B cell (primary cell): Measurements from ENCODE around the gene P4HA1. TPM values are rescaled to one million over a fixed set of nuclear protein-coding genes. Genes with fewer than 3 reads are reported as not detected.

Experiments
- ATAC-seq: fragments of 200-7000 bp; cut with Tn5 transposase; one replicate; pipeline ENCODE4 v1.10.0; 2021; ENCODE audit warnings: low read depth, mild to moderate bottlenecking, moderate number of reproducible peaks, moderate library complexity
- CTCF ChIA-PET: fragments of 350-600 bp; sonication (Branson Sonifier 250); formaldehyde crosslinking; loops from one replicate; lab custom pipeline; 2021; ENCODE audit warnings: antibody characterized with exemption, inconsistent platforms; lab: Charles Lee
- POLR2A ChIA-PET: fragments of 350-600 bp; sonication (Branson Sonifier 250); formaldehyde crosslinking; loops from one replicate; lab custom pipeline; 2021; ENCODE audit warnings: antibody characterized with exemption; lab: Charles Lee
- DNase-seq: peaks from one replicate; pipeline ENCODE4 v3.0.0; 2013
- H2AFZ ChIP-seq: 2 replicates; pipeline ENCODE4 v1.6.1; 2012; ENCODE audit warnings: mild to moderate bottlenecking, low read depth, low read length; ENCODE audit not compliant: insufficient read depth, poor library complexity, severe bottlenecking
- H3K27ac ChIP-seq, 2 donors: 1 replicate in 1 of 2; 2 replicates in 1 of 2; pipeline ENCODE4 v1.5.1; 2012 to 2013; ENCODE audit warnings: low read length in 2 of 2, mild to moderate bottlenecking in 2 of 2, moderate library complexity in 1 of 2
- H3K27me3 ChIP-seq, 4 experiments: fragments of 200-600 bp in 1 of 4; sonication (generic) in 1 of 4; replicated peaks in 1 of 4; 1 replicate in 2 of 4; 2 replicates in 2 of 4; pipeline versions ENCODE4 v1.6.1 to v1.7.0; 2013 to 2016; ENCODE audit warnings: low read length in 3 of 4, mild to moderate bottlenecking in 2 of 4, mixed read lengths in 1 of 4, moderate library complexity in 1 of 4; ENCODE audit not compliant: insufficient read depth in 4 of 4, control insufficient read depth in 3 of 4; ENCODE audit errors: control extremely low read depth in 1 of 4
- H3K36me3 ChIP-seq, 2 experiments: replicated peaks in 1 of 2; 1 replicate in 1 of 2; 2 replicates in 1 of 2; pipeline versions ENCODE4 v1.6.1 to v1.7.1; 2013; ENCODE audit warnings: low read length in 1 of 2; ENCODE audit not compliant: insufficient read depth in 2 of 2, control insufficient read depth in 1 of 2; ENCODE audit errors: control extremely low read depth in 1 of 2, extremely low read depth in 1 of 2
- H3K4me1 ChIP-seq, 2 donors: fragments of 200-600 bp in 1 of 2; sonication (generic) in 1 of 2; 1 replicate in 1 of 2; 2 replicates in 1 of 2; pipeline versions ENCODE4 v1.5.1 to v1.6.1; 2013 to 2017; ENCODE audit warnings: low read length in 2 of 2; ENCODE audit not compliant: control insufficient read depth in 2 of 2, insufficient read depth in 2 of 2
- H3K4me2 ChIP-seq: replicated peaks from 2 replicates; pipeline ENCODE3; 2012; ENCODE audit warnings: mild to moderate bottlenecking, low read depth, low read length; ENCODE audit not compliant: poor library complexity, severe bottlenecking
- H3K4me3 ChIP-seq, 5 experiments: fragments of 200-600 bp in 1 of 5; sonication (generic) in 1 of 5; 1 replicate in 3 of 5; 2 replicates in 2 of 5; pipeline versions ENCODE4 v1.5.1 to v1.7.0; 2011 to 2016; ENCODE audit warnings: low read length in 4 of 5, mild to moderate bottlenecking in 4 of 5, low read depth in 2 of 5, control low read depth in 1 of 5, moderate library complexity in 1 of 5; ENCODE audit not compliant: insufficient read depth in 1 of 5; ENCODE audit errors: control extremely low read depth in 1 of 5, extremely low read depth in 1 of 5
- H3K79me2 ChIP-seq: fragments of 200-600 bp; sonication (generic); one replicate; pipeline ENCODE4 v1.6.0; 2016; ENCODE audit warnings: low read length; ENCODE audit not compliant: control insufficient read depth, insufficient read depth
- H3K9ac ChIP-seq: fragments of 200-600 bp; sonication (generic); 2 replicates; pipeline ENCODE4 v1.6.1; 2017; ENCODE audit warnings: mild to moderate bottlenecking, low read length, moderate library complexity
- H3K9me3 ChIP-seq, 3 donors: one replicate each; pipeline versions ENCODE4 v1.6.1 to v1.7.1; 2013; ENCODE audit warnings: low read length in 2 of 3; ENCODE audit not compliant: control insufficient read depth in 2 of 3, insufficient read depth in 1 of 3; ENCODE audit errors: control extremely low read depth in 1 of 3
- H4K20me1 ChIP-seq: 2 replicates; pipeline ENCODE4 v1.6.0; 2012; ENCODE audit warnings: mild to moderate bottlenecking, low read length; ENCODE audit not compliant: insufficient read depth, control insufficient read depth, poor library complexity, severe bottlenecking
- H3K27ac Mint-ChIP-seq: one replicate; pipeline ENCODE4 v1.8.0; 2021; ENCODE audit warnings: mixed read lengths
- H3K27me3 Mint-ChIP-seq: one replicate; pipeline ENCODE4 v1.8.0; 2021; ENCODE audit warnings: mixed read lengths
- H3K4me1 Mint-ChIP-seq: one replicate; pipeline ENCODE4 v1.8.0; 2021; ENCODE audit warnings: mixed read lengths
- H3K4me3 Mint-ChIP-seq: one replicate; pipeline ENCODE4 v1.8.0; 2021; ENCODE audit warnings: mixed read lengths
- H3K9me3 Mint-ChIP-seq: one replicate; pipeline ENCODE4 v1.8.0; 2022; ENCODE audit warnings: mixed read lengths; ENCODE audit not compliant: insufficient read depth
- EZH2 ChIP-seq: IDR thresholded peaks from 2 replicates; pipeline ENCODE4 v1.6.1; 2012; ENCODE audit warnings: borderline replicate concordance, low read depth, mild to moderate bottlenecking, moderate library complexity, low read length; ENCODE audit not compliant: insufficient read depth, poor library complexity, severe bottlenecking
- WGBS: methylation state at CpG from one replicate; pipeline ENCODE4 v1.1.5; 2013; ENCODE audit warnings: missing lambda C conversion rate; ENCODE audit not compliant: insufficient coverage; 5-methylcytosine and 5-hydroxymethylcytosine counted together
- intact Hi-C: fragments of 100-400 bp; cut with micrococcal nuclease; formaldehyde crosslinking; loops from one replicate; pipeline ENCODE4 v1.10.0; 2022
- polyA plus RNA-seq: library from polyadenylated mRNA; depleted of rRNA; stranded (reverse); fragments of >200 nt; gene quantifications from 2 replicates; pipeline ENCODE4 v1.2.3, GENCODE V29; 2012
- total RNA-seq, 2 donors: library from RNA; stranded (reverse); fragments of 120-200 nt in 1 of 2; gene quantifications; 1 replicate in 1 of 2; 2 replicates in 1 of 2; pipeline versions ENCODE4 v1.2.3 to v1.2.4, GENCODE V29; 2013 to 2022
- TF ChIP-seq, protein P1 (sequence below): fragments of 200-600 bp; IDR thresholded peaks from one replicate; pipeline ENCODE4 v1.8.0; 2022; ENCODE audit warnings: antibody characterized with exemption, mild to moderate bottlenecking

P4HA1 gene
- total and polyA plus RNA-seq, 2 donors (not counting 1 experiment from before 2014, with no cell fraction given): 12.8 to 19.0 TPM

- TF ChIP-seq, protein P1, sequence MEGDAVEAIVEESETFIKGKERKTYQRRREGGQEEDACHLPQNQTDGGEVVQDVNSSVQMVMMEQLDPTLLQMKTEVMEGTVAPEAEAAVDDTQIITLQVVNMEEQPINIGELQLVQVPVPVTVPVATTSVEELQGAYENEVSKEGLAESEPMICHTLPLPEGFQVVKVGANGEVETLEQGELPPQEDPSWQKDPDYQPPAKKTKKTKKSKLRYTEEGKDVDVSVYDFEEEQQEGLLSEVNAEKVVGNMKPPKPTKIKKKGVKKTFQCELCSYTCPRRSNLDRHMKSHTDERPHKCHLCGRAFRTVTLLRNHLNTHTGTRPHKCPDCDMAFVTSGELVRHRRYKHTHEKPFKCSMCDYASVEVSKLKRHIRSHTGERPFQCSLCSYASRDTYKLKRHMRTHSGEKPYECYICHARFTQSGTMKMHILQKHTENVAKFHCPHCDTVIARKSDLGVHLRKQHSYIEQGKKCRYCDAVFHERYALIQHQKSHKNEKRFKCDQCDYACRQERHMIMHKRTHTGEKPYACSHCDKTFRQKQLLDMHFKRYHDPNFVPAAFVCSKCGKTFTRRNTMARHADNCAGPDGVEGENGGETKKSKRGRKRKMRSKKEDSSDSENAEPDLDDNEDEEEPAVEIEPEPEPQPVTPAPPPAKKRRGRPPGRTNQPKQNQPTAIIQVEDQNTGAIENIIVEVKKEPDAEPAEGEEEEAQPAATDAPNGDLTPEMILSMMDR: no peak
- TF ChIP-seq EZH2: no peak
- Histone ChIP-seq H3K4me2 (no peak overlapping the region), H3K4me1 (no peaks in the 10 kb centered on the region), H3K9ac (no peak overlapping the region), H3K4me3 (no peak overlapping the region), H3K27ac (no peak overlapping the region), H4K20me1 (no peaks in the 10 kb centered on the region), H3K36me3 (peaks cover 3 to 9% of the 10 kb centered on the region in 2 experiments), H3K9me3 (no peaks in the 10 kb centered on the region), H2AFZ (no peak overlapping the region), H3K27me3 (no peaks in the 10 kb centered on the region), H3K79me2 (no peaks in the 10 kb centered on the region)
- Mint-ChIP-seq H3K4me1 (peaks cover 5% of the 10 kb centered on the region), H3K27me3 (no peaks in the 10 kb centered on the region), H3K4me3 (no peak overlapping the region), H3K9me3 (no peaks in the 10 kb centered on the region), H3K27ac (no peak overlapping the region)
- CTCF ChIA-PET: no interaction called here
- no CpG with 5 or more reads among the region's 1 CpG for WGBS
- intact Hi-C loops: no loop called here
- POLR2A ChIA-PET: no interaction called here
- DNase-seq: no peak
- no peak for ATAC-seq
Measured at GRCh38 chr10:73119457-73119856, 22.8 kb upstream of the P4HA1 start.

DNA sequence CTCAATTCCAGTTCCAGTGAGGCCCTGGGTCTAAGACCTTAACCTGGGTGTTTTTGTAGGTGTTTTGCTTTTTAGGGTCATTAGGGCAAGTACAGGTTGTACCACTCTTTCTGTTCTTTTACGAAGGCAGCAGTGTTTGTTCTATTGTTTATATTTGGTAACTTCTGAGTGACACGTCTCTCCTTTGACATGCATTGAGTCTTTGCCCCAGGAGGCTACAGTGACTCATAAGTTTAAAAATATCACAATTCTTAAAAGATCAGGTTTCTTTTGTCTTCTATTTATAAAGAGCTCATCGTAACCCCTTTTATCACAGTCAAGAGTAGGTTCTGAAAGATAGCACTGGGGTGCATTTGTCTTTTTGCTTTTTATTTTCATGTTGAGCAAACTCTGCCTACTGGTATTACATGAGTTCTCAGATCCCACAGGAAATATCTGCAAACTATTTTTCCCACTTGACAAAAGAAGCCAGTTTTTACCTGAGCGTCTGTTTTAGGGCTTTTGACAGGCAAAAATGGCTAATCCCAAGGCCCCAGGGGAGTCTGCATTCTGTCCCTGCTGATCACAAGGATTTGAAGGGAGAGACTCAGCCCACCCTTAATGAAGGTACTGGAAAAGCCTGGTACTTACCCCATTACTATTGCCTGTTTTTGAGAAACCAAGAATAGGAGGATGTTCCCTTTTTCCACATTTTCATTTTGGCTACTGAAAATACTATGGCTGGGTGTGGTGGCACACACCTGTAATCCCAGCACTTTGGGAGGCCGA lies 21.5 kb upstream of the P4HA1 start:
- peak overlapping the region; percentile 46 for H3K27ac Mint-ChIP-seq
- intact Hi-C loops: no loop called here
- H3K4me3 Mint-ChIP-seq: no peak overlapping the region
- CTCF ChIA-PET: no interaction called here
- H3K9me3 Mint-ChIP-seq: no peaks in the 10 kb centered on the region
- H3K27me3 ChIP-seq: no peaks in the 10 kb centered on the region
- no peak overlapping the region for H2AFZ ChIP-seq
- H3K9me3 ChIP-seq: no peaks in the 10 kb centered on the region
- H4K20me1 ChIP-seq: no peaks in the 10 kb centered on the region
- POLR2A ChIA-PET: no interaction called here
- WGBS: 62% methylated on average over 3 of the region's 5 CpGs
- H3K4me2 ChIP-seq: no peak overlapping the region
- H3K4me3 ChIP-seq: no peak overlapping the region
- TF ChIP-seq, protein P1: no peak
- TF ChIP-seq EZH2: no peak
- H3K27me3 Mint-ChIP-seq: no peaks in the 10 kb centered on the region
- H3K4me1 ChIP-seq: no peaks in the 10 kb centered on the region
- peaks cover 5% of the 10 kb centered on the region for H3K4me1 Mint-ChIP-seq
- no peak overlapping the region for H3K27ac ChIP-seq
- no peaks in the 10 kb centered on the region for H3K79me2 ChIP-seq
- peaks cover 3 to 4% of the 10 kb centered on the region in 2 experiments for H3K36me3 ChIP-seq
- ATAC-seq (no peak), DNase-seq (no peak)
- no peak overlapping the region for H3K9ac ChIP-seq
